ENCODE data around the gene TNXB. TPM values are rescaled to one million over a fixed set of nuclear protein-coding genes. Genes with fewer than 3 reads are reported as not detected.

TNXB gene
- total RNA-seq, 1 donor from 2014 or later: 10.3 TPM

GRCh38 chr6:32076321-32076809 is 32.8 kb downstream of the TNXB start:
- no peak for DNase-seq (ENCODE audit: low spot score, unreplicated experiment)
- Mint-ChIP-seq H3K27ac (no peak overlapping the region), H3K4me3 (ENCODE audit: low read depth) (no peak overlapping the region)

GRCh38 chr6:32075781-32076180 is 33.4 kb downstream of the TNXB start:
- no peaks in the 10 kb centered on the region for H3K36me3 Mint-ChIP-seq (ENCODE audit: insufficient read depth)
- no peak overlapping the region for H3K4me3 Mint-ChIP-seq (ENCODE audit: low read depth)
- H3K27me3 Mint-ChIP-seq: no peaks in the 10 kb centered on the region
- no peak overlapping the region for H3K27ac Mint-ChIP-seq
- no peaks in the 10 kb centered on the region for H3K4me1 Mint-ChIP-seq (ENCODE audit: low read depth)
- no peak for DNase-seq (ENCODE audit: low spot score, unreplicated experiment)
- TF ChIP-seq CTCF (IDR thresholded peaks at IDR 0.05; ENCODE audit: unreplicated experiment): no peak
- H3K9me3 Mint-ChIP-seq (ENCODE audit: low read depth): no peaks in the 10 kb centered on the region

More at GRCh38 chr6:32076321-32076809, 32.8 kb downstream of the TNXB start:
- H3K27me3 Mint-ChIP-seq: no peaks in the 10 kb centered on the region
- H3K4me1 Mint-ChIP-seq (ENCODE audit: low read depth): no peaks in the 10 kb centered on the region
- H3K9me3 Mint-ChIP-seq (ENCODE audit: low read depth): no peaks in the 10 kb centered on the region
- H3K36me3 Mint-ChIP-seq (ENCODE audit: insufficient read depth): no peaks in the 10 kb centered on the region
- no peak for TF ChIP-seq CTCF (IDR thresholded peaks at IDR 0.05; ENCODE audit: unreplicated experiment)

GRCh38 chr6:32074996-32075532 is 34.1 kb downstream of the TNXB start:
- TF ChIP-seq CTCF (IDR thresholded peaks at IDR 0.05; ENCODE audit: unreplicated experiment): no peak
- Mint-ChIP-seq H3K4me1 (ENCODE audit: low read depth) (no peaks in the 10 kb centered on the region), H3K4me3 (ENCODE audit: low read depth) (no peak overlapping the region), H3K36me3 (ENCODE audit: insufficient read depth) (no peaks in the 10 kb centered on the region), H3K27me3 (no peaks in the 10 kb centered on the region), H3K27ac (no peak overlapping the region), H3K9me3 (ENCODE audit: low read depth) (no peaks in the 10 kb centered on the region)
- DNase-seq (ENCODE audit: low spot score, unreplicated experiment): no peak

GRCh38 chr6:32073613-32074012 is 35.5 kb downstream of the TNXB start:
- no peaks in the 10 kb centered on the region for H3K9me3 Mint-ChIP-seq (ENCODE audit: low read depth)
- no peaks in the 10 kb centered on the region for H3K4me1 Mint-ChIP-seq (ENCODE audit: low read depth)
- no peaks in the 10 kb centered on the region for H3K27me3 Mint-ChIP-seq
- no peak for TF ChIP-seq CTCF (IDR thresholded peaks at IDR 0.05; ENCODE audit: unreplicated experiment)
- H3K4me3 Mint-ChIP-seq (ENCODE audit: low read depth): no peak overlapping the region
- DNase-seq (ENCODE audit: low spot score, unreplicated experiment): no peak
- no peak overlapping the region for H3K27ac Mint-ChIP-seq
- H3K36me3 Mint-ChIP-seq (ENCODE audit: insufficient read depth): no peaks in the 10 kb centered on the region

- no peak overlapping the region for H3K4me3 Mint-ChIP-seq (ENCODE audit: low read depth)
- no peak for TF ChIP-seq CTCF (IDR thresholded peaks at IDR 0.05; ENCODE audit: unreplicated experiment)
- no peaks in the 10 kb centered on the region for H3K36me3 Mint-ChIP-seq (ENCODE audit: insufficient read depth)
- no peaks in the 10 kb centered on the region for H3K4me1 Mint-ChIP-seq (ENCODE audit: low read depth)
- no peaks in the 10 kb centered on the region for H3K9me3 Mint-ChIP-seq (ENCODE audit: low read depth)
- DNase-seq (ENCODE audit: low spot score, unreplicated experiment): no peak
- no peaks in the 10 kb centered on the region for H3K27me3 Mint-ChIP-seq
- H3K27ac Mint-ChIP-seq: peak overlapping the region; percentile 22
Observed at GRCh38 chr6:32073101-32073500, 36.0 kb downstream of the TNXB start.
